NT2/D1 (cell line): Measurements from ENCODE around the gene ANKRA2.

Experiments used
- SUZ12 ChIP-seq: IDR thresholded peaks from 2 replicates; pipeline ENCODE4 v1.6.1; 2011; ENCODE audit not compliant: insufficient read length, insufficient read depth; ENCODE audit errors: extremely low read depth
- YY1 ChIP-seq: IDR thresholded peaks from 2 replicates; pipeline ENCODE4 v1.6.1; 2011; ENCODE audit not compliant: insufficient read length, insufficient read depth
- ZNF274 ChIP-seq: IDR thresholded peaks from 2 replicates; pipeline ENCODE4 v1.6.1; 2011; ENCODE audit warnings: mild to moderate bottlenecking, low read depth, low read length

GRCh38 chr5:73525606-73526203 is 39.7 kb downstream of the ANKRA2 start:
- TF ChIP-seq ZNF274, result no peak
- TF ChIP-seq SUZ12, result no peak
- no peak for TF ChIP-seq YY1
